Fibroblast of upper back skin (primary cell): ENCODE measurements around the gene TMEM154.
"Not testable (repeated sequence)": the region's sequence is repeated elsewhere in the genome, so short reads cannot be mapped to it uniquely, and the experiment has no call there.

ENCODE experiments used
- DNase-seq: peaks from one replicate; pipeline ENCODE4 v3.0.0-alpha.2; 2013

Gene TMEM154

GRCh38 chr4:152665691-152666395 is 14.0 kb downstream of the TMEM154 start:
- no peak for DNase-seq

- not testable (repeated sequence) for DNase-seq
Measured at GRCh38 chr4:152664067-152664378, 15.8 kb downstream of the TMEM154 start.

- DNase-seq: peak; percentile 13
Measured at GRCh38 chr4:152663203-152664066, 16.4 kb downstream of the TMEM154 start.

- no peak for DNase-seq
Measured at GRCh38 chr4:152661649-152662048, 18.1 kb downstream of the TMEM154 start.

- no peak for DNase-seq
Measured at GRCh38 chr4:152660526-152660925, 19.3 kb downstream of the TMEM154 start.

- DNase-seq: no peak
Measured at GRCh38 chr4:152659806-152660205, 20.0 kb downstream of the TMEM154 start.

- DNase-seq: no peak
Measured at GRCh38 chr4:152657657-152658056, 22.1 kb downstream of the TMEM154 start.

- DNase-seq: no peak
Measured at GRCh38 chr4:152655272-152656129, 24.3 kb downstream of the TMEM154 start.

GRCh38 chr4:152652102-152652501 is 27.7 kb downstream of the TMEM154 start:
- no peak for DNase-seq

- no peak for DNase-seq
Measured at GRCh38 chr4:152651473-152652060, 28.2 kb downstream of the TMEM154 start.

GRCh38 chr4:152646221-152646620 is 33.6 kb downstream of the TMEM154 start:
- DNase-seq: no peak

- DNase-seq: no peak
Measured at GRCh38 chr4:152644130-152644529, 35.7 kb downstream of the TMEM154 start.

GRCh38 chr4:152643153-152644035 is 36.4 kb downstream of the TMEM154 start:
- no peak for DNase-seq

GRCh38 chr4:152640058-152640921 is 39.5 kb downstream of the TMEM154 start:
- peak; percentile 25 for DNase-seq

GRCh38 chr4:152635851-152636250 is 43.9 kb downstream of the TMEM154 start:
- DNase-seq: peak; percentile 7

- DNase-seq: peak; percentile 32
Measured at GRCh38 chr4:152634110-152634760, 45.6 kb downstream of the TMEM154 start.

- DNase-seq: no peak
Measured at GRCh38 chr4:152633118-152633517, 46.7 kb downstream of the TMEM154 start.

GRCh38 chr4:152630324-152630723 is 49.5 kb downstream of the TMEM154 start:
- DNase-seq: no peak

GRCh38 chr4:152629908-152630307 is 49.9 kb downstream of the TMEM154 start:
- no peak for DNase-seq

- DNase-seq: peak; percentile 38
Measured at GRCh38 chr4:152628128-152628527, 51.7 kb downstream of the TMEM154 start.
